GM23338 (cell line): ENCODE results near the gene LRRC8E. TPM values are rescaled to one million over a fixed set of nuclear protein-coding genes. Genes with fewer than 3 reads are reported as not detected.

Experiments
- CREB1 ChIP-seq: fragments of 250-450 bp; sonication (Bioruptor Pico); IDR thresholded peaks from 2 replicates; pipeline ENCODE4 v1.5.0; 2020; ENCODE audit warnings: low read depth, mild to moderate bottlenecking, moderate library complexity
- EZH2phosphoT487 ChIP-seq: fragments of 200-600 bp; sonication (generic); IDR thresholded peaks from one replicate; pipeline ENCODE4 v1.8.1; 2018; ENCODE audit warnings: antibody characterized with exemption; ENCODE audit not compliant: unreplicated experiment
- JUNB ChIP-seq: IDR thresholded peaks from one replicate; pipeline ENCODE4 v1.6.1; 2016; ENCODE audit warnings: antibody characterized with exemption; ENCODE audit not compliant: unreplicated experiment
- NANOG ChIP-seq: IDR thresholded peaks from 2 replicates; pipeline ENCODE4 v1.6.1; 2016; ENCODE audit warnings: antibody characterized with exemption, borderline replicate concordance
- ZNF331 ChIP-seq: fragments of 250-450 bp; sonication (Bioruptor Pico); IDR thresholded peaks from 2 replicates; pipeline ENCODE4 v1.5.0; 2020; ENCODE audit warnings: low read depth, mild to moderate bottlenecking, moderate library complexity
- polyA plus RNA-seq: library from polyadenylated mRNA; unstranded; fragments of >200 nt; fragmentation: Nextera tagmentation; extraction: Ambion mirVana; gene quantifications from 2 replicates; pipeline ENCODE4 v1.2.1, GENCODE V29; 2016
- total RNA-seq: library from RNA; depleted of rRNA; stranded (reverse); fragments of >200 nt; shearing (Covaris generic); gene quantifications from 2 replicates; pipeline ENCODE4 v1.2.3, GENCODE V29; 2014
- TF ChIP-seq, protein P1 (sequence below): IDR thresholded peaks from one replicate; pipeline ENCODE4 v1.6.1; 2018; ENCODE audit warnings: antibody characterized with exemption; ENCODE audit not compliant: unreplicated experiment
- TF ChIP-seq, protein P2 (sequence below): fragments of 250-450 bp; sonication (Bioruptor Pico); IDR thresholded peaks from 2 replicates; pipeline ENCODE4 v1.5.0; 2020; ENCODE audit warnings: mild to moderate bottlenecking, moderate library complexity

The LRRC8E gene
- total and polyA plus RNA-seq, 2 experiments from 2014 or later = 0.29 to 4.8 TPM

DNA sequence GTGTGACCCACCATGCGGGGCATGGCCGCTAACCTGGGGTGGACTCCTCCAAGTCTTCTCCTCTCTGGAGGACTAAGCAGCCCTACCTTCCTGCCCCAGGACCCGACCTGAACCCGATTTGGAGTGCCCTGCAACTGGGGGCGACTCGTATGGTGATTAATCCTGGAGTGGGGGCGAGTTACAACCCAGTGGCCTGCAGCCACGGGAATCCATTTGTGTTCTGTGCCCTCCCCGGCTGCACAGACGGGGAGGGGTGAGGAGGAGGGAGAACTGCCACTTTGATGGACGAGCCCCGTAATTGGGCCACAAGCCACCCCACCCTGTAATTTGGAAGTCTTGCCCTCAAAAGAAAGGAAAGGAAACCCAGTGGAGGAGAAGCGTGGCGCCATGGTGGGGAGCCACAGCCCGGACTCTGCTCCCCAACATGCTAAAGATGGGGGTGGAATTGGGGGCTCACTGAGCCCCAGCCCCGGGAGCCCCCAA lies 32.2 kb upstream of the LRRC8E start (continued):
- TF ChIP-seq, protein P1, sequence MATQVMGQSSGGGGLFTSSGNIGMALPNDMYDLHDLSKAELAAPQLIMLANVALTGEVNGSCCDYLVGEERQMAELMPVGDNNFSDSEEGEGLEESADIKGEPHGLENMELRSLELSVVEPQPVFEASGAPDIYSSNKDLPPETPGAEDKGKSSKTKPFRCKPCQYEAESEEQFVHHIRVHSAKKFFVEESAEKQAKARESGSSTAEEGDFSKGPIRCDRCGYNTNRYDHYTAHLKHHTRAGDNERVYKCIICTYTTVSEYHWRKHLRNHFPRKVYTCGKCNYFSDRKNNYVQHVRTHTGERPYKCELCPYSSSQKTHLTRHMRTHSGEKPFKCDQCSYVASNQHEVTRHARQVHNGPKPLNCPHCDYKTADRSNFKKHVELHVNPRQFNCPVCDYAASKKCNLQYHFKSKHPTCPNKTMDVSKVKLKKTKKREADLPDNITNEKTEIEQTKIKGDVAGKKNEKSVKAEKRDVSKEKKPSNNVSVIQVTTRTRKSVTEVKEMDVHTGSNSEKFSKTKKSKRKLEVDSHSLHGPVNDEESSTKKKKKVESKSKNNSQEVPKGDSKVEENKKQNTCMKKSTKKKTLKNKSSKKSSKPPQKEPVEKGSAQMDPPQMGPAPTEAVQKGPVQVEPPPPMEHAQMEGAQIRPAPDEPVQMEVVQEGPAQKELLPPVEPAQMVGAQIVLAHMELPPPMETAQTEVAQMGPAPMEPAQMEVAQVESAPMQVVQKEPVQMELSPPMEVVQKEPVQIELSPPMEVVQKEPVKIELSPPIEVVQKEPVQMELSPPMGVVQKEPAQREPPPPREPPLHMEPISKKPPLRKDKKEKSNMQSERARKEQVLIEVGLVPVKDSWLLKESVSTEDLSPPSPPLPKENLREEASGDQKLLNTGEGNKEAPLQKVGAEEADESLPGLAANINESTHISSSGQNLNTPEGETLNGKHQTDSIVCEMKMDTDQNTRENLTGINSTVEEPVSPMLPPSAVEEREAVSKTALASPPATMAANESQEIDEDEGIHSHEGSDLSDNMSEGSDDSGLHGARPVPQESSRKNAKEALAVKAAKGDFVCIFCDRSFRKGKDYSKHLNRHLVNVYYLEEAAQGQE = no peak
- TF ChIP-seq ZNF331 (CRISPR knock-in tag) = no peak
- TF ChIP-seq NANOG = no peak
- no peak for TF ChIP-seq CREB1 (CRISPR knock-in tag)
- no peak for TF ChIP-seq EZH2phosphoT487
- TF ChIP-seq JUNB = no peak
- TF ChIP-seq, protein P2, sequence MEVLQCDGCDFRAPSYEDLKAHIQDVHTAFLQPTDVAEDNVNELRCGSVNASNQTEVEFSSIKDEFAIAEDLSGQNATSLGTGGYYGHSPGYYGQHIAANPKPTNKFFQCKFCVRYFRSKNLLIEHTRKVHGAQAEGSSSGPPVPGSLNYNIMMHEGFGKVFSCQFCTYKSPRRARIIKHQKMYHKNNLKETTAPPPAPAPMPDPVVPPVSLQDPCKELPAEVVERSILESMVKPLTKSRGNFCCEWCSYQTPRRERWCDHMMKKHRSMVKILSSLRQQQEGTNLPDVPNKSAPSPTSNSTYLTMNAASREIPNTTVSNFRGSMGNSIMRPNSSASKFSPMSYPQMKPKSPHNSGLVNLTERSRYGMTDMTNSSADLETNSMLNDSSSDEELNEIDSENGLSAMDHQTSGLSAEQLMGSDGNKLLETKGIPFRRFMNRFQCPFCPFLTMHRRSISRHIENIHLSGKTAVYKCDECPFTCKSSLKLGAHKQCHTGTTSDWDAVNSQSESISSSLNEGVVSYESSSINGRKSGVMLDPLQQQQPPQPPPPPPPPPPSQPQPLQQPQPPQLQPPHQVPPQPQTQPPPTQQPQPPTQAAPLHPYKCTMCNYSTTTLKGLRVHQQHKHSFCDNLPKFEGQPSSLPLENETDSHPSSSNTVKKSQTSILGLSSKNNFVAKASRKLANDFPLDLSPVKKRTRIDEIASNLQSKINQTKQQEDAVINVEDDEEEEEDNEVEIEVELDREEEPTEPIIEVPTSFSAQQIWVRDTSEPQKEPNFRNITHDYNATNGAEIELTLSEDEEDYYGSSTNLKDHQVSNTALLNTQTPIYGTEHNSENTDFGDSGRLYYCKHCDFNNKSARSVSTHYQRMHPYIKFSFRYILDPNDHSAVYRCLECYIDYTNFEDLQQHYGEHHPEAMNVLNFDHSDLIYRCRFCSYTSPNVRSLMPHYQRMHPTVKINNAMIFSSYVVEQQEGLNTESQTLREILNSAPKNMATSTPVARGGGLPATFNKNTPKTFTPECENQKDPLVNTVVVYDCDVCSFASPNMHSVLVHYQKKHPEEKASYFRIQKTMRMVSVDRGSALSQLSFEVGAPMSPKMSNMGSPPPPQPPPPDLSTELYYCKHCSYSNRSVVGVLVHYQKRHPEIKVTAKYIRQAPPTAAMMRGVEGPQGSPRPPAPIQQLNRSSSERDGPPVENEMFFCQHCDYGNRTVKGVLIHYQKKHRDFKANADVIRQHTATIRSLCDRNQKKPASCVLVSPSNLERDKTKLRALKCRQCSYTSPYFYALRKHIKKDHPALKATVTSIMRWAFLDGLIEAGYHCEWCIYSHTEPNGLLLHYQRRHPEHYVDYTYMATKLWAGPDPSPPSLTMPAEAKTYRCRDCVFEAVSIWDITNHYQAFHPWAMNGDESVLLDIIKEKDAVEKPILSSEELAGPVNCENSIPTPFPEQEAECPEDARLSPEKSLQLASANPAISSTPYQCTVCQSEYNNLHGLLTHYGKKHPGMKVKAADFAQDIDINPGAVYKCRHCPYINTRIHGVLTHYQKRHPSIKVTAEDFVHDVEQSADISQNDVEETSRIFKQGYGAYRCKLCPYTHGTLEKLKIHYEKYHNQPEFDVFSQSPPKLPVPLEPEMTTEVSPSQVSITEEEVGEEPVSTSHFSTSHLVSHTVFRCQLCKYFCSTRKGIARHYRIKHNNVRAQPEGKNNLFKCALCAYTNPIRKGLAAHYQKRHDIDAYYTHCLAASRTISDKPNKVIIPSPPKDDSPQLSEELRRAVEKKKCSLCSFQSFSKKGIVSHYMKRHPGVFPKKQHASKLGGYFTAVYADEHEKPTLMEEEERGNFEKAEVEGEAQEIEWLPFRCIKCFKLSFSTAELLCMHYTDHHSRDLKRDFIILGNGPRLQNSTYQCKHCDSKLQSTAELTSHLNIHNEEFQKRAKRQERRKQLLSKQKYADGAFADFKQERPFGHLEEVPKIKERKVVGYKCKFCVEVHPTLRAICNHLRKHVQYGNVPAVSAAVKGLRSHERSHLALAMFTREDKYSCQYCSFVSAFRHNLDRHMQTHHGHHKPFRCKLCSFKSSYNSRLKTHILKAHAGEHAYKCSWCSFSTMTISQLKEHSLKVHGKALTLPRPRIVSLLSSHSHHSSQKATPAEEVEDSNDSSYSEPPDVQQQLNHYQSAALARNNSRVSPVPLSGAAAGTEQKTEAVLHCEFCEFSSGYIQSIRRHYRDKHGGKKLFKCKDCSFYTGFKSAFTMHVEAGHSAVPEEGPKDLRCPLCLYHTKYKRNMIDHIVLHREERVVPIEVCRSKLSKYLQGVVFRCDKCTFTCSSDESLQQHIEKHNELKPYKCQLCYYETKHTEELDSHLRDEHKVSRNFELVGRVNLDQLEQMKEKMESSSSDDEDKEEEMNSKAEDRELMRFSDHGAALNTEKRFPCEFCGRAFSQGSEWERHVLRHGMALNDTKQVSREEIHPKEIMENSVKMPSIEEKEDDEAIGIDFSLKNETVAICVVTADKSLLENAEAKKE = no peak
